HL-60 (cell line): Measurements from ENCODE around the gene SPPL2B.

Source experiments
- POLR2AphosphoS5 ChIP-seq: IDR thresholded peaks from 2 replicates; pipeline ENCODE4 v1.6.1; 2012; ENCODE audit warnings: low read depth
- REST ChIP-seq: IDR thresholded peaks from 2 replicates; pipeline ENCODE4 v1.6.1; 2012; ENCODE audit warnings: low read depth; ENCODE audit not compliant: insufficient replicate concordance
- TF ChIP-seq, protein P1 (sequence below): IDR thresholded peaks from one replicate; pipeline ENCODE4 v1.5.1; 2011; ENCODE audit warnings: low read length, control low read depth, inconsistent platforms; ENCODE audit not compliant: insufficient read depth

- TF ChIP-seq, protein P1, sequence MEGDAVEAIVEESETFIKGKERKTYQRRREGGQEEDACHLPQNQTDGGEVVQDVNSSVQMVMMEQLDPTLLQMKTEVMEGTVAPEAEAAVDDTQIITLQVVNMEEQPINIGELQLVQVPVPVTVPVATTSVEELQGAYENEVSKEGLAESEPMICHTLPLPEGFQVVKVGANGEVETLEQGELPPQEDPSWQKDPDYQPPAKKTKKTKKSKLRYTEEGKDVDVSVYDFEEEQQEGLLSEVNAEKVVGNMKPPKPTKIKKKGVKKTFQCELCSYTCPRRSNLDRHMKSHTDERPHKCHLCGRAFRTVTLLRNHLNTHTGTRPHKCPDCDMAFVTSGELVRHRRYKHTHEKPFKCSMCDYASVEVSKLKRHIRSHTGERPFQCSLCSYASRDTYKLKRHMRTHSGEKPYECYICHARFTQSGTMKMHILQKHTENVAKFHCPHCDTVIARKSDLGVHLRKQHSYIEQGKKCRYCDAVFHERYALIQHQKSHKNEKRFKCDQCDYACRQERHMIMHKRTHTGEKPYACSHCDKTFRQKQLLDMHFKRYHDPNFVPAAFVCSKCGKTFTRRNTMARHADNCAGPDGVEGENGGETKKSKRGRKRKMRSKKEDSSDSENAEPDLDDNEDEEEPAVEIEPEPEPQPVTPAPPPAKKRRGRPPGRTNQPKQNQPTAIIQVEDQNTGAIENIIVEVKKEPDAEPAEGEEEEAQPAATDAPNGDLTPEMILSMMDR, result no peak
- TF ChIP-seq POLR2AphosphoS5, result no peak
- TF ChIP-seq REST, result no peak
Observed at GRCh38 chr19:2361246-2362045, 33.0 kb downstream of the SPPL2B start.
